H1 (cell line): Measurements from ENCODE around the gene COASY. TPM values are rescaled to one million over a fixed set of nuclear protein-coding genes. Genes with fewer than 3 reads are reported as not detected.
A peak's percentile ranks its signal among the peaks of the same experiment; 100 is the strongest.

Source experiments
- CTCF ChIA-PET: fragments of 300-600 bp; sonication (Branson Sonifier 250); formaldehyde crosslinking; loops from one replicate; lab custom pipeline; 2021; ENCODE audit not compliant: partially characterized antibody; lab: Charles Lee
- POLR2A ChIA-PET: fragments of 300-600 bp; sonication (Branson Sonifier 250); formaldehyde crosslinking; loops from one replicate; lab custom pipeline; 2021; ENCODE audit warnings: inconsistent platforms; ENCODE audit not compliant: partially characterized antibody; lab: Charles Lee
- DNase-seq, 2 experiments: peaks; one replicate each; pipeline versions ENCODE4 v3.0.0 to v3.0.0-alpha.2; 2010 to 2022; ENCODE audit warnings: low spot score in 2 of 2, low read depth in 1 of 2, mixed read lengths in 1 of 2
- FAIRE-seq: peaks from 2 replicates; lab custom pipeline; 2011; peaks lifted over from hg19 to GRCh38; lab: Jason Lieb, UNC
- H2AFZ ChIP-seq: 2 replicates; pipeline ENCODE4 v1.8.1; 2012; ENCODE audit warnings: low read length, inconsistent platforms
- H2AK5ac ChIP-seq: 2 replicates; pipeline ENCODE4 v1.6.1; 2013; ENCODE audit warnings: low read depth, low read length
- H2BK120ac ChIP-seq: replicated peaks from 2 replicates; pipeline ENCODE3; 2013; ENCODE audit warnings: low read depth, low read length, inconsistent platforms
- H2BK12ac ChIP-seq: 2 replicates; pipeline ENCODE4 v1.6.1; 2013; ENCODE audit warnings: low read depth, low read length
- H2BK15ac ChIP-seq: 2 replicates; pipeline ENCODE4 v1.6.1; 2013; ENCODE audit warnings: low read length
- H2BK20ac ChIP-seq: 2 replicates; pipeline ENCODE4 v1.6.1; 2013; ENCODE audit warnings: low read length
- H2BK5ac ChIP-seq: 2 replicates; pipeline ENCODE4 v1.6.1; 2013; ENCODE audit warnings: low read depth, low read length
- H3K14ac ChIP-seq: 2 replicates; pipeline ENCODE4 v1.6.1; 2013; ENCODE audit warnings: inconsistent platforms; ENCODE audit not compliant: insufficient read length
- H3K18ac ChIP-seq: 2 replicates; pipeline ENCODE4 v1.6.1; 2013; ENCODE audit warnings: low read length; ENCODE audit errors: extremely low read depth
- H3K23ac ChIP-seq: 2 replicates; pipeline ENCODE4 v1.6.1; 2013; ENCODE audit warnings: inconsistent platforms; ENCODE audit not compliant: insufficient read length
- H3K23me2 ChIP-seq: 2 replicates; pipeline ENCODE4 v1.6.1; 2013; ENCODE audit warnings: low read depth, low read length
- H3K27ac ChIP-seq: 2 replicates; pipeline ENCODE4 v1.6.1; 2011; ENCODE audit warnings: low read depth, low read length, inconsistent platforms
- H3K27me3 ChIP-seq, 4 experiments: replicated peaks in 1 of 4; 1 replicate in 1 of 4; 2 replicates in 3 of 4; pipeline versions ENCODE4 v1.6.1 to v1.8.1; 2011 to 2013; ENCODE audit warnings: low read length in 3 of 4, mild to moderate bottlenecking in 3 of 4, inconsistent platforms in 2 of 4, mixed read lengths in 2 of 4, moderate library complexity in 1 of 4; ENCODE audit not compliant: control insufficient read depth in 3 of 4, insufficient read depth in 3 of 4; ENCODE audit errors: extremely low read depth in 1 of 4
- H3K36me3 ChIP-seq, 4 experiments: 2 replicates each; pipeline versions ENCODE4 v1.6.1 to v1.8.1; 2011 to 2013; ENCODE audit warnings: mild to moderate bottlenecking in 4 of 4, low read length in 3 of 4, moderate library complexity in 2 of 4, control low read depth in 1 of 4, inconsistent platforms in 1 of 4; ENCODE audit not compliant: insufficient read depth in 4 of 4, control insufficient read depth in 2 of 4
- H3K4ac ChIP-seq: replicated peaks from 2 replicates; pipeline ENCODE3; 2013; ENCODE audit warnings: low read length, low read depth, mixed read lengths, inconsistent platforms; ENCODE audit not compliant: insufficient read length
- H3K4me1 ChIP-seq, 4 experiments: replicated peaks in 1 of 4; 1 replicate in 1 of 4; 2 replicates in 3 of 4; pipeline versions ENCODE4 v1.6.1 to v1.8.1; 2011 to 2013; ENCODE audit warnings: low read length in 3 of 4, inconsistent platforms in 2 of 4, mixed read lengths in 1 of 4; ENCODE audit not compliant: insufficient read depth in 4 of 4, control insufficient read depth in 3 of 4
- H3K4me2 ChIP-seq, 2 experiments: 2 replicates each; pipeline versions ENCODE4 v1.6.1 to v1.8.1; 2011 to 2013; ENCODE audit warnings: low read depth in 2 of 2, low read length in 2 of 2, control low read depth in 1 of 2, inconsistent platforms in 1 of 2, mild to moderate bottlenecking in 1 of 2; ENCODE audit not compliant: insufficient read depth in 1 of 2
- H3K4me3 ChIP-seq, 4 experiments: fragments of 200-600, 300-600 bp in 1 of 4; sonication (generic), shearing (Covaris generic), sonication (Bioruptor Twin) in 1 of 4; 2 replicates each; pipeline versions ENCODE4 v1.5.1 to v1.8.1; 2011 to 2016; ENCODE audit warnings: low read length in 4 of 4, low read depth in 3 of 4, control low read depth in 2 of 4, inconsistent platforms in 2 of 4, mild to moderate bottlenecking in 2 of 4, mixed read lengths in 1 of 4, moderate library complexity in 1 of 4; ENCODE audit not compliant: insufficient read depth in 2 of 4; ENCODE audit errors: extremely low read depth in 1 of 4
- H3K56ac ChIP-seq: replicated peaks from 2 replicates; pipeline ENCODE3; 2013; ENCODE audit warnings: low read depth, mild to moderate bottlenecking, mixed read lengths, low read length, inconsistent platforms; ENCODE audit not compliant: insufficient read length
- H3K79me1 ChIP-seq: 2 replicates; pipeline ENCODE4 v1.6.1; 2013; ENCODE audit warnings: low read depth, low read length, control low read depth
- H3K79me2 ChIP-seq, 2 experiments: 2 replicates each; pipeline versions ENCODE4 v1.6.1 to v1.8.1; 2012 to 2013; ENCODE audit warnings: low read length in 2 of 2, mild to moderate bottlenecking in 2 of 2, inconsistent platforms in 1 of 2; ENCODE audit not compliant: insufficient read depth in 2 of 2, control insufficient read depth in 1 of 2
- H3K9ac ChIP-seq, 4 experiments: replicated peaks in 1 of 4; 1 replicate in 1 of 4; 2 replicates in 3 of 4; pipeline versions ENCODE4 v1.6.1 to v1.8.1; 2011 to 2013; ENCODE audit warnings: low read depth in 3 of 4, low read length in 3 of 4, control low read depth in 2 of 4, mild to moderate bottlenecking in 2 of 4, moderate library complexity in 2 of 4, inconsistent platforms in 1 of 4; ENCODE audit errors: extremely low read depth in 1 of 4
- H3K9me3 ChIP-seq, 2 experiments: 2 replicates each; pipeline versions ENCODE4 v1.6.1 to v1.8.1; 2012 to 2013; ENCODE audit warnings: mild to moderate bottlenecking in 2 of 2, moderate library complexity in 2 of 2, control low read depth in 1 of 2, inconsistent platforms in 1 of 2, low read depth in 1 of 2, low read length in 1 of 2, mixed read lengths in 1 of 2; ENCODE audit not compliant: insufficient read depth in 2 of 2
- H4K20me1 ChIP-seq, 2 experiments: replicated peaks in 1 of 2; 2 replicates each; pipeline versions ENCODE3 to v1.8.1; 2011 to 2013; ENCODE audit warnings: inconsistent platforms in 2 of 2, low read length in 2 of 2, mild to moderate bottlenecking in 1 of 2; ENCODE audit not compliant: insufficient read depth in 2 of 2, control insufficient read depth in 1 of 2
- H4K5ac ChIP-seq: 2 replicates; pipeline ENCODE4 v1.6.1; 2013; ENCODE audit warnings: low read length, low read depth, mixed read lengths, inconsistent platforms; ENCODE audit not compliant: insufficient read length
- H4K8ac ChIP-seq: 2 replicates; pipeline ENCODE4 v1.8.0; 2013; ENCODE audit warnings: mild to moderate bottlenecking, moderate library complexity, low read length, inconsistent platforms; ENCODE audit not compliant: insufficient read depth; ENCODE audit errors: extremely low read depth
- H4K91ac ChIP-seq: replicated peaks from 2 replicates; pipeline ENCODE3; 2013; ENCODE audit warnings: low read length, mixed read lengths, inconsistent platforms; ENCODE audit not compliant: insufficient read length
- CREB1 ChIP-seq: IDR thresholded peaks from 2 replicates; pipeline ENCODE4 v1.6.1; 2012; ENCODE audit warnings: inconsistent platforms
- CTBP2 ChIP-seq: IDR thresholded peaks from 2 replicates; pipeline ENCODE4 v1.7.0; 2011; ENCODE audit warnings: borderline replicate concordance, mild to moderate bottlenecking, moderate library complexity, mixed read lengths, low read length; ENCODE audit not compliant: insufficient read depth, insufficient read length
- EGR1 ChIP-seq: IDR thresholded peaks from 2 replicates; pipeline ENCODE4 v1.6.1; 2011; ENCODE audit warnings: low read depth, low read length, borderline replicate concordance
- FOSL1 ChIP-seq: IDR thresholded peaks from 2 replicates; pipeline ENCODE4 v1.6.1; 2011; ENCODE audit warnings: mild to moderate bottlenecking, low read depth, low read length, moderate library complexity; ENCODE audit not compliant: insufficient read depth
- POLR2A ChIP-seq, 2 experiments: IDR thresholded peaks; 1 replicate in 1 of 2; 2 replicates in 1 of 2; pipeline ENCODE4 v1.6.1; 2011; ENCODE audit warnings: low read depth in 2 of 2, low read length in 2 of 2, mild to moderate bottlenecking in 2 of 2; ENCODE audit errors: control extremely low read depth in 1 of 2
- RAD21 ChIP-seq, 2 experiments: IDR thresholded peaks in 1 of 2; conservative IDR thresholded peaks in 1 of 2; 2 replicates each; pipeline ENCODE4 v1.6.1; 2011; ENCODE audit warnings: low read depth in 2 of 2, low read length in 2 of 2, improper control_type of control experiment in 1 of 2, inconsistent platforms in 1 of 2, mild to moderate bottlenecking in 1 of 2, moderate library complexity in 1 of 2
- TAF1 ChIP-seq: IDR thresholded peaks from 2 replicates; pipeline ENCODE4 v1.6.1; 2011; ENCODE audit warnings: mild to moderate bottlenecking, low read depth, low read length
- TBP ChIP-seq: IDR thresholded peaks from 2 replicates; pipeline ENCODE4 v1.6.1; 2011; ENCODE audit warnings: low read depth, low read length, improper control_type of control experiment
- WGBS, 2 experiments: shearing (Covaris generic) in 1 of 2; methylation state at CpG; one replicate each; pipeline versions ENCODE4 v1.1.6 to v1.1.7; 2013 to 2015; ENCODE audit warnings: low lambda C conversion rate in 2 of 2, mixed read lengths in 2 of 2, inconsistent platforms in 1 of 2, low coverage in 1 of 2, missing lambda C conversion rate in 1 of 2; ENCODE audit not compliant: insufficient replicate concordance in 2 of 2, insufficient coverage in 1 of 2, insufficient read length in 1 of 2; ENCODE audit errors: extremely low coverage in 1 of 2, missing lambda C conversion rate in 1 of 2; 5-methylcytosine and 5-hydroxymethylcytosine counted together
- polyA plus RNA-seq, 7 experiments: library from polyadenylated mRNA; depleted of rRNA in 3 of 7; stranded (reverse) in 5 of 7; unstranded in 2 of 7; fragments of >200 nt in 5 of 7; fragments of 200-250 nt in 2 of 7; gene quantifications; 1 replicate in 5 of 7; 2 replicates in 1 of 7; 4 replicates in 1 of 7; pipeline versions ENCODE4 v1.2.1 to v1.2.3, GENCODE V29; 2011 to 2013; ENCODE audit warnings: missing spikeins in 2 of 7, mixed read lengths in 2 of 7
- total RNA-seq: library from RNA; stranded (reverse); fragmentation: NEBNext Ultra II Directional; extraction: Animal tissue kit (Norgen Biotek cat#: 25700); gene quantifications from 2 replicates; pipeline ENCODE4 v1.2.1, GENCODE V29; 2021
- TF ChIP-seq, protein P1 (sequence below), 3 experiments: IDR thresholded peaks; 1 replicate in 2 of 3; 2 replicates in 1 of 3; pipeline versions ENCODE4 v1.5.1 to v1.6.1; 2011; ENCODE audit warnings: low read length in 3 of 3, mild to moderate bottlenecking in 3 of 3, inconsistent platforms in 2 of 3, low read depth in 1 of 3, moderate library complexity in 1 of 3; ENCODE audit not compliant: insufficient read depth in 1 of 3; ENCODE audit errors: control extremely low read depth in 1 of 3

COASY gene
- total and polyA plus RNA-seq, 2 of the 8 experiments (the other 6 are each of a cell fraction or from before 2014, with no cell fraction given) = 64.5 to 100 TPM

DNA sequence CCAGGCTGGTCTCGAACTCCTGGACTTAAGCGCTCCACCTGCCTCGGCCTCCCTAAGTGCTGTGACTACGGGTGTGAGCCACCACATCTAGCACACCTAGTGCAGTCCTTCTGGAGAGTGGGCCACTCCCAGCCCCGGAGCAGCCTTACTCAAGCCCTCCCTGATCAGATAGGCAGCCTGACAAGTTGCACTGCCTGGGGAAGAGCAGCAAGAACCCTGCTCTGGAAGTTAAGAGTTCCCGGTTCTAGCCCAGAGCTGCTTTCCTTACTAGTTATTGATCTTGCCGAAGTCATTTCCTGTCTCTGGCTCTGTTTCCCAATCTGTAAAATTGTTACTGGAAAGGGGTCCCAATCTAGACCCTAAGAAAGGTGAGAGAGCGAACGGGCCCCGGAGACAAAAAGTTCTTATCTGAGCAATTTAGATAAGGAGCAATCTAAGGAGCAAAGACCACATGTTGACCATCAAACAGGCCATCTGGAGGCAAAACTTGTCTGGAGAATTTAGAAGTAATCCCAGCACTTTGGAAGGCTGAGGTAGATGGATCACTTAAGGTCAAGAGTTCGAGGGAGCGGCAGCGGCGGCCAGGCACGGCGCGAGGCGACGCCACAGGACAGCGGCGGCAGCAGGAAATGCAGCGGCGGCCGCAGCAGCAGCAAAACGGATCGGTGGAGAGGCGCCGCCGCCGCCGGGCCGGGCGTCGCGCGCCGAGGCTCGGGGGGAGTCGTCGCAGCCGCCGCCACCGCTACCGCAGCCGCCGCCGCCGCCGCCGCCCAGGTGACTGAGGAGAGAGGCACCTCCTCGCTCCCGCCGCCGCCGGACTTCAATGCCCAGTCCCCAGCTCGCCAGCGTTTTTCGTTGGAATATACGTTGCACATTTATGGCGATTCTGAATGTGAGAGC is 30.2 kb upstream of the COASY start:
- no peak overlapping the region for H2BK120ac ChIP-seq
- no peaks in the 10 kb centered on the region for H3K36me3 ChIP-seq
- H2BK20ac ChIP-seq = no peak overlapping the region
- H2AK5ac ChIP-seq = no peak overlapping the region
- peak overlapping the region; percentile 57; the same call in 1 of the 2 replicates for H4K8ac ChIP-seq
- H3K27me3 ChIP-seq = peaks cover 0 to 6% (median 0%) of the 10 kb centered on the region in 4 experiments; a peak in 3 of 7 replicates
- H3K4ac ChIP-seq = no peak overlapping the region
- H4K91ac ChIP-seq = no peak overlapping the region
- ChIA-PET POLR2A (no interaction called here), CTCF (interaction anchor here (1.3 to 6.3 kb wide), 3 partner anchors 13 to 309 kb away, joined by 3 to 69 read pairs (median 4); no protein-coding TSS in a partner anchor)
- no peaks in the 10 kb centered on the region for H3K79me2 ChIP-seq
- H3K79me1 ChIP-seq = no peaks in the 10 kb centered on the region
- H3K4me2 ChIP-seq = peak overlapping the region; percentile 59 to 74
- no peak for TF ChIP-seq POLR2A (IDR thresholded peaks at IDR 0.05; ENCODE audit: control extremely low read depth in 1 of 2, low read depth in 2 of 2, low read length in 2 of 2)
- no peak for TF ChIP-seq TAF1
- TF ChIP-seq TBP = no peak
- no peak for TF ChIP-seq CREB1
- TF ChIP-seq FOSL1 = no peak
- no peak for TF ChIP-seq EGR1
- TF ChIP-seq, protein P1, sequence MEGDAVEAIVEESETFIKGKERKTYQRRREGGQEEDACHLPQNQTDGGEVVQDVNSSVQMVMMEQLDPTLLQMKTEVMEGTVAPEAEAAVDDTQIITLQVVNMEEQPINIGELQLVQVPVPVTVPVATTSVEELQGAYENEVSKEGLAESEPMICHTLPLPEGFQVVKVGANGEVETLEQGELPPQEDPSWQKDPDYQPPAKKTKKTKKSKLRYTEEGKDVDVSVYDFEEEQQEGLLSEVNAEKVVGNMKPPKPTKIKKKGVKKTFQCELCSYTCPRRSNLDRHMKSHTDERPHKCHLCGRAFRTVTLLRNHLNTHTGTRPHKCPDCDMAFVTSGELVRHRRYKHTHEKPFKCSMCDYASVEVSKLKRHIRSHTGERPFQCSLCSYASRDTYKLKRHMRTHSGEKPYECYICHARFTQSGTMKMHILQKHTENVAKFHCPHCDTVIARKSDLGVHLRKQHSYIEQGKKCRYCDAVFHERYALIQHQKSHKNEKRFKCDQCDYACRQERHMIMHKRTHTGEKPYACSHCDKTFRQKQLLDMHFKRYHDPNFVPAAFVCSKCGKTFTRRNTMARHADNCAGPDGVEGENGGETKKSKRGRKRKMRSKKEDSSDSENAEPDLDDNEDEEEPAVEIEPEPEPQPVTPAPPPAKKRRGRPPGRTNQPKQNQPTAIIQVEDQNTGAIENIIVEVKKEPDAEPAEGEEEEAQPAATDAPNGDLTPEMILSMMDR (IDR thresholded peaks at IDR 0.05; ENCODE audit: control extremely low read depth in 1 of 3, insufficient read depth in 1 of 3, low read depth in 1 of 3, low read length in 3 of 3) = peak; percentile 22 to 46 (median 25); a peak in 2 of 4 replicates
- TF ChIP-seq RAD21 (IDR thresholded peaks at IDR 0.05 in 1 of 2, conservative IDR thresholded peaks at IDR 0.05 in 1 of 2; ENCODE audit: low read depth in 2 of 2, low read length in 2 of 2) = peak in 1 of 2 experiments; percentile 30; a peak in 2 of 4 replicates
- no peak for TF ChIP-seq CTBP2
- no peak overlapping the region for H3K14ac ChIP-seq
- peaks cover 0 to 7% (median 6%) of the 10 kb centered on the region in 4 experiments; a peak in 5 of 7 replicates for H3K4me1 ChIP-seq
- no peak overlapping the region for H3K23ac ChIP-seq
- H2BK15ac ChIP-seq = no peak overlapping the region
- peak overlapping the region; percentile 10 to 59 (median 32); a peak in 6 of 8 replicates for H3K4me3 ChIP-seq
- no peaks in the 10 kb centered on the region for H4K20me1 ChIP-seq
- H2BK5ac ChIP-seq = no peak overlapping the region
- H2AFZ ChIP-seq = peak overlapping the region; percentile 99; the same call in 1 of the 2 replicates
- FAIRE-seq (no peak), DNase-seq (peak in 1 of 2 experiments; percentile 65)
- WGBS, 2 experiments = 21% methylated on average over 52 of the region's 60 CpGs; no CpG with 5 or more reads in 1 of the 2 experiments
- H4K5ac ChIP-seq = no peak overlapping the region
- no peak overlapping the region for H3K27ac ChIP-seq
- H3K18ac ChIP-seq = no peak overlapping the region
- no peak overlapping the region for H3K56ac ChIP-seq
- H2BK12ac ChIP-seq = no peak overlapping the region
- H3K23me2 ChIP-seq = peaks cover 5% of the 10 kb centered on the region
- no peaks in the 10 kb centered on the region for H3K9me3 ChIP-seq
- no peak overlapping the region for H3K9ac ChIP-seq
